GM10847 (cell line): ENCODE data around the gene COQ8A.

Source experiments
- POLR2A ChIP-seq: IDR thresholded peaks from 2 replicates; pipeline ENCODE4 v1.6.1; 2011; ENCODE audit not compliant: insufficient read length; ENCODE audit errors: extremely low read depth

Gene COQ8A

GRCh38 chr1:226940029-226940805 lies at the start of gene COQ8A:
Gene COQ8A (plus strand): TSS chr1:226940294. CDS start chr1:226961386, 21,092 bp downstream.
- no peak for TF ChIP-seq POLR2A

- TF ChIP-seq POLR2A = no peak
Measured at GRCh38 chr1:226890331-226891108, 49.6 kb upstream of the COQ8A start.

GRCh38 chr1:226891346-226891745 lies 48.7 kb upstream of the COQ8A start:
- TF ChIP-seq POLR2A = no peak

GRCh38 chr1:226891846-226892523 lies 48.1 kb upstream of the COQ8A start:
- no peak for TF ChIP-seq POLR2A

- no peak for TF ChIP-seq POLR2A
Measured at GRCh38 chr1:226892524-226892875, 47.6 kb upstream of the COQ8A start.

GRCh38 chr1:226893936-226894335 lies 46.2 kb upstream of the COQ8A start:
- TF ChIP-seq POLR2A = no peak

GRCh38 chr1:226894826-226895225 lies 45.3 kb upstream of the COQ8A start:
- no peak for TF ChIP-seq POLR2A

- TF ChIP-seq POLR2A = no peak
Measured at GRCh38 chr1:226895644-226896043, 44.5 kb upstream of the COQ8A start.

GRCh38 chr1:226898246-226898645 lies 41.8 kb upstream of the COQ8A start:
- TF ChIP-seq POLR2A = no peak

GRCh38 chr1:226901421-226901820 lies 38.7 kb upstream of the COQ8A start:
- no peak for TF ChIP-seq POLR2A

GRCh38 chr1:226902601-226903000 lies 37.5 kb upstream of the COQ8A start:
- TF ChIP-seq POLR2A = no peak

GRCh38 chr1:226903819-226904716 lies 36.0 kb upstream of the COQ8A start:
- no peak for TF ChIP-seq POLR2A

GRCh38 chr1:226904772-226905171 lies 35.3 kb upstream of the COQ8A start:
- TF ChIP-seq POLR2A = no peak

GRCh38 chr1:226908419-226908818 lies 31.7 kb upstream of the COQ8A start:
- TF ChIP-seq POLR2A = no peak

- no peak for TF ChIP-seq POLR2A
Measured at GRCh38 chr1:226908913-226909312, 31.2 kb upstream of the COQ8A start.
